HG03565 (cell line): Measurements from ENCODE around the gene NAALADL2.
"Not testable (repeated sequence)": the region's sequence is repeated elsewhere in the genome, so short reads cannot be mapped to it uniquely, and the experiment has no call there.

Experiments
- ATAC-seq: cut with Tn5 transposase; IDR thresholded peaks from one replicate; pipeline ENCODE4 v1.9.1; 2021; ENCODE audit warnings: mild to moderate bottlenecking, moderate library complexity; ENCODE audit not compliant: unreplicated experiment

Gene NAALADL2

DNA sequence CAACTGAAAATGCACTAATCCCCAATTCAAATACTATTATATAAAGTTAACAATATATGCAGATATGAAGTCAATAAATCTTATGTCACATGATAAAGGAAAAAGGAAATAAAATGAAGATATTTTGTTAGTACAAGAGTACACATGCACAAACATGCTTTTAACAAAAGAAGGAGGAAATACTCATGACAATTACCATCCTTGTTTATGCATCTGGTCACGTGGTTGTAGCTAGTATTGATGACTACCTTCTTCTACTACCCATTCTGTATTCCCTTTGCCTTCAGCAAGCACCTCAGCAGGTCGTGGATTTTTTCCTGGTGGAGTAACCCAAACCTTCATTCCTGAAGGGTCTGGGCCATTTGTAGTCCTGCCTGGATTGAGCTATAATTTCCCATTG, 669.6 kb downstream of the NAALADL2 start:
- ATAC-seq = not testable (repeated sequence)

DNA sequence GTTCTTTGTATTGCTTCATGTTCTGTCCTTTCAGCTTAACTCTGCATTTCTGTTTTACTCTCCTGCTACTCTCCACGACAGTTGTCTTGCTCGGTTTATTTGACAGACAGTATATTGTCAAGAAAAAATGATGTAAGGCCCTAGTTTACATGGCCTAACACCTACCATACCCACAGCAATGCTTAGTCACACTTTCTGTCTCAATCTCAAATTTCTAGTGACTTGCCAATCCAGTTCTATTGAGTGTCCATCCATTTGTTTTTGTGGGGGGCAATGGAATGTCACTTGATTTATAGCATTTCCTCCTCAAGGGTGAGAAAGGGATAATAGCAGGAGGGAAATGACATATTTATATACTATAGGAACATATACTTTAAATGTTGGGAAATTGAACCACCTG, 676.2 kb downstream of the NAALADL2 start:
- no peak for ATAC-seq

DNA sequence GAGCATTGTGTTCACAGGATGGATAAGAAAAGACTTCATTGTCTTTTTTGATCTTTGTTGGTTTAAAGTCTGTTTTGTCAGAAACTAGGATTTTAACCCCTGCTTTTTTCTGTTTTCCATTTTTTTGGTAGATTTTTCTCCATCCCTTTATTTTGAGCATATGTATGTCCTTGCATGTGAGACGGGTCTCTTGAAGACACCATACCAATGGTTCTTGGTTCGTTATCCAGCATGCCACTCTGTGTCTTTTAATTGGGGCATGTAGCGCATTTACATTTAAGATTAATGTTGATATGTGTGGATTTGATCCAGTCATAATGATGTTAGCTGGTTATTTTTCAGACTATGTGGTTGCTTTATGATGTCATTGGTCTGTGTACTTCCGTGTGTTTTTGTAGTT, 687.0 kb downstream of the NAALADL2 start:
- ATAC-seq = no peak

DNA sequence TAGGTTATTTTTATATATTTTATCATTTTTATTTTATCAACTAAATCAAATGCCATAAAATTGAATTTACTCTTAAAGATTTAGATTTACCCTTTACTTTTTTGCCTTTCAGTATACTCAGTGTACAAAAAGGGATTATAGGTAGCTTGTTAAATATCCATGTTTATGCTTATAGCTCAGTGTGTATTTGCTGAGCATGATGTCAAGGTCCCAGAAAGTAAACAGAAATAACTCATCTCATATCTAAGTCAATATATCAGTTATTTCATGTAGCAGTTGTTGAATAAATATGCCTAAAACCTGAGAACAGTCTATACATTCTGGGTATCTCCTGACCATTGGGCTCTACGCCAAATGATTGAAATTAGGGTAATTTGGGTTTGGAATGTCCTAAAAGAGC, 693.8 kb downstream of the NAALADL2 start:
- ATAC-seq = no peak

DNA sequence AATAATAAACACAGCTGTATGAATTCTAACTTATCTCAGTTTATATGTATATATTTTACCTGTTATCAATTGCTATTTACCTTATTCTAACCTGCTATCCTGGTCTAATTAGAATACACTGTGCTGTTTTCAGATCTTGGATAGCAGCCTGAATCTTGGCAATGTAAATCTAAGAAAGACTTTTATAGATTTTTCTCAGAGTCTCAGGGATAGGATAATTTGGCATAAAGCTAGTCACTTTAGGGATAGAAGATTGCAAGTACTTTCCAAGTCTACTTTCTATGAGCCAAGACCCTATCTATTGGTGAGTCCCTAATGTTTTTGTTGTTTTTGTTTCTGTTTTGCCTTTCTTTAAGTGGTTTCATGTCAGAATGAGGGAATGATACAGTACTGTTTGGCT, 695.7 kb downstream of the NAALADL2 start:
- ATAC-seq = no peak

DNA sequence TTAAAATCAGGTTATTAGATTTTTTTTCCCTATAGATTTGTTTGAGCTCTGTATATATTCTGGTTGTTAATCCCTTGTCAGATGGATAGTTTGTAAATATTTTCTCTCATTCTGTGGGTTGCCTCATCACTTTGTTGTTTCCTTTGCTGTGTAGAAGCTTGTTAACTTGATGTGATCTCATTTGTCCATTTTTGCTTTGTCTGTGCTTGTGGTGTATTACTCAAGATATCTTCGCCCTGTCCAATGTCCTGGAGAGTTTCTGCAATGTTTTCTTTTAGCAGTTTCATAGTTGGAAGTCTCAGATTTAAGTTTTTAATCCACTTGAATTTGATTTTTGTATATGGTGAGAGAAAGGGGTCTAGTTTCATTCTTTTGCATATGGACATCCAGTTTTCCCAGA, 699.1 kb downstream of the NAALADL2 start:
- ATAC-seq = no peak

DNA sequence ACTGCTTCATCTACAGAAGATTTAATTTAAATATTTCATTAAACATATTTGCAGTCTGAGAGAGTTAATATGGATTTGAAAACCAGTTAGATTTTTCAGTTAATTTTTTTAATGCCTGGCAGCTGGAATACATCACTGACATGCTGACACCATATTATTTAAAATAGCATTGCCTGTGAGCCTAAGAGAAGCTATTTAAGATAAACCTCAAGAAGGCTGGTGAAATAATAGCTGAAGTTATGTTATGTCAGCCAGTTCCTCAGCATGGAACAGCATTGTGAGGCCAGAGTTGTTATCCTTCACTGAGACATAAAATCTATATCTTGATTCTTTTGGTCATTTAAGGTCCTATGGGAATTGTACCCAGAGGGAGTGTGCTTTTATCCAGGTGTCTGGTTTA, 705.2 kb downstream of the NAALADL2 start:
- no peak for ATAC-seq

DNA sequence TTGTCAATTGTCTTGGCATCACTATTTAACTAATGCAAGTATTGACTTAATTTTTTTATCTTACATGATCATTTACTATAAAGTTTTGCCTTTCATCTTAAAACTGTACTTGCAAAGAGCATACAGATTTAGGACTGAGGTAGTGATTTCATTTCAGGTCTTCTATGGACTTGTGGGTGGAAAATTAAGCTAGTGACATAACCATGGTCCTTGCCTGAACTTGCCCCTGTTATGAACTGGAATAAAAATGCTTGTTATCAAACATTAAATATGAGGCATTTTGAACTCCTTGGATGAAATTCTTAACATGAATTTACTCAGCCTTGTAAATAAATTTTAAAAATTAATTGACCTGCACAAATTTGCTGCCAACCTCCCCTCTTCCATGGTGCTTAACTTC, 712.0 kb downstream of the NAALADL2 start:
- no peak for ATAC-seq

DNA sequence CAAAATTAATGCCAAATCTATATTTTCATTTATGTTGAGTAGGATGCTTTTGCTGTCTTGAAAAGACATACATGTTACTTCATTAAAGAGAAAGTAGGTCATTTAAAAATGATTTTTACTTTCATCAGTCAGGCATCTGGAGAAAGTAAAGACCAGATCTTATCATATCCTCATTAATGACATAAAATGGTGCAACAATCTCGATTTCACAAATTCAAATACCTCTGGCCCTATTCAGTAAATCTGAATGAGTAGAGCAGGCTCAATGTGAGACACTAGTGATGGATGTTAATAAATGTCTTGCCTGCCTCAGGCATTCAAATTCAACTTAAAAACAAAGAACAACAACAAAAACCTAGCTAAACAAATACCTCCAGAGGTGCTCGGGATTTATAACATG, 714.1 kb downstream of the NAALADL2 start:
- ATAC-seq = no peak

DNA sequence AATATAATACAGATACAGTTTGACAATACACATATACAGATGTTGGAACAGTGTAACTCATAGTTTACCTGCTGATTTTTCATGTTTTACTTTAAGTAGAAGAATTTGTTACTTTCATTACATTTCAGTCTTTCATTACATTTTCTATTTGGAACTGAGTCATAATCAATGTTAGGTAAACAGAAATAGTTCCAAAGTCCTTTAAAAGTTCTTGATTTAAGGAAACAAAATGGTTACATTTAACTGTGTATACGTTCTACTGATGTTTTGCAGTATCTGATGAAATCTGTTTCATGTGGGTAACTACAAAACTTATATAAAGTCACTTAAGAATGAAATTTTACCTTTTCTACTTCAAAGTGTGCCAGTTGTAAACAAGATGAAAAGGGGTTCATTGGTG, 721.2 kb downstream of the NAALADL2 start:
- no peak for ATAC-seq

DNA sequence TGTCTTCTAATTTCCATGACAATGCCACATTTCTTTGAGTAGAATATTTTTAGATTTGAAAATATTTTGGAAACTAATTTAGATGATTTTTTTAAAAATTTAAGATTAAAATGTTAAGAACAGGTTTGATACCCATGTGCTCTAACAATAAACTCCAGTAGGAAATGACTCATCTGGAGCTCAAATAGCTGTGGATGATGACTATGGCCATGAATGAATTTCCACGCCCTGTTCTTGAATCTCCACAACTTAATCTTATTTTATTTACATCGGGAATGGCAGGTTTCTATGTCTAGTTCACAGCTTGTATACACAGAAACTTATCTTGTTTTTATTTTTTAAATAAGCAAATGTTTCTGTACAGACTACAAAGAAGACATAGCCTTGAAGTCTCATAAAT, 726.8 kb downstream of the NAALADL2 start:
- no peak for ATAC-seq

DNA sequence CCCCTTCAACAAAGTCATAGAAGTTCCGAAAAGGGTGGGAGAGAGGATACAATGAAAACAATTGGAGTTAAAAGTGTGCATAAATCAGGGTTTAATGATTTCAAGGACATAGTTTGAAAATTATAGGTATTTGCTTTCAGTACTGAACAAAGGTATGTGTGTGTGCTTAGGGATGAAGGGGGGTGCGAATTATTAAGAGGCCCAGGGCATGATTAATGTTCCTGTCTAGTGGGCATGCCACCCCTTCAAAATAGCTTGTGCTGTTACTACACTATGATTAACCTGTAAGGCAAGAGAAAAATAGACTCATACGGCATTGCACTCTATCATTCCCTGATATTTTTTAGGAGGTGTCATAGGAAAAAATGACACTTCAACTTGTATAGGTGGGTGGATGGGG, 731.6 kb downstream of the NAALADL2 start:
- ATAC-seq = no peak

DNA sequence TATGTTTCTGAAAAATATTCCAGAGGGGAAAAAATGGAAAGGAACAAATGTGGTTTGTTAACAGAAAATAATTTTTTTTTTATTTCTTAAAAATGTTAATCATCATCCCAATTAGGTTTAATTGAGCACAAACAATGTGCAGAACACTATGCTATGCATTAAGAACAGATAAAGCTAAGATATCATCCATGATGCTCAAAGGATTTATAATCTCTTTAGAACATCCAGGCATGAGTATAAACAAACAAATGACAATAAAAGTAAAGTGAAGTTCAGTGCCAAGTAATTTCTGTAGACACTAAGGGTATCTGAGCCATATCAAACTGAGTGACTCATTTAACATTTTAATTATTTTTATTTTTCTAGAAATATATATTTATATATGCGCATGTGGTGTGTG, 732.2 kb downstream of the NAALADL2 start:
- no peak for ATAC-seq

DNA sequence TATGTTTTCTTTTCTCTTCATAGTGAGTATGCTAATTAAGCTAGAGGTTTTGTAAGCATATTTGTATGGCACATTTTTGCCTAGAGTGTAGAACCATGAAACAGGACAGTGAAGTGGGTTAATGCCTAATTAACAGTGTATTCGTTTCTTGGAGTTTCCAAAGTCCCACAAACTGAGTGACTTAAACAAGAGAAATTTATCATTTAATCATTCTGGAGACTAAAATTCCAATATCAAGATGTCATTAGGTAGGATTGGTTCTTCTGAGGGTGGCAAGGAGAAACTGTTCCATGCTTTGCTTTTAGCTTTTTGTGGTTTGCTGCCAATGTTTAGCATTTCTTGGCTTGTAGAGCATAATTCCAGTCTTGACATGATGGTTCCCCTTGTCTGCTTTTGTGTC, 734.2 kb downstream of the NAALADL2 start:
- no peak for ATAC-seq

DNA sequence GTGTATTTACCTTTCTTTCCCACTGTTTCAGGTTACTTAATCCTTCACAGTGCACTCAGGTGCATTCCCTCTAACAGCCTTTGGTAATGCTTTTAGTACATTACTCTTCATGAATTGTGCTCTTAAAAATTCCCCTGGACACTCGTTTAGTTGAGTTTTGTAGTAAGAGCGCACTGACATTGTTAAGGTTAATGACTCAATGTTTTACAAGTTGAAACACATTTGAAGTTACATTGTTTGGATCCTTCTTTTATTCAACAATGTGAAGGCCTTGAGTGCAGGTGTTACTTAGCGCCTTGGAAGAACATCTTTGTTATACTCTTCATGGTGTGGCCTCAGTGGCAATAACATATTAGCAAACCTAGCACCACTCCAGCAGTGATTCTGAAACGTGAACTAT, 739.6 kb downstream of the NAALADL2 start:
- ATAC-seq = no peak

DNA sequence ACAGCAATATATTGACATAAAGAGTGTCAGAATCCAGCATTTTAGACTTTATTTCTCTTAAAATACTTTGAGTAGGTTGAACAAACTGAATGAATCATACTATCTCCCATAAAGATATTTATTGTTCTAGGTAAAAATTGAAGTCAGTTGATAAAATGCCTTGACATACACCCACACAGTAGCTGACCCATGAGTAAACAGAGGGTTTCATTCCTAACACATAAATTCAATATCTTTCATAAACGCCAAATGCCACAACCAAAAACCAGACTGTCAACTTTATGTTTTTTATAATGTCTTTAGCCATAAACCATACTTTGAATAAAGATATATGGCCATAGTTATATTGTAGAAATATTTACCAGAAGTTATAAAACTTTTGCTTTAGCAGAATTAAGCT, 742.4 kb downstream of the NAALADL2 start:
- no peak for ATAC-seq

DNA sequence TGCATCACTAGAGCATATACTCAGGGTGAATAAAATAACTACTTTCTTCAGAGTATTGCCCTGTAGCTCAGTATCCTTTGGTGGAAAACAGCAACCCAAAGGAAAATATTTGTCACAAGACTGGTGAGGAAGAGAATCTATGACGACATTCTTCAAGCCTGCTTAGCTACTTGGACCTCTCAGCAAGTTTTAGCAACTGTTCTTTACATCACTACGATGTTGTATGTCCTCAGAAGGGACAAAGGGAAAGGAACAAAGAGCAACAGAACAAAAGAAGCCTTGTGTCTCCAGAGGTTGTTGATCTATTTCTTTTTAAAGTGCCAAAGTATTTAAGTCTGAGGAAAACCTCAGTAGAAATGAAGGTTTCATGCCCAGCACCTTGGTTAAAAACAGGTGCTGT, 746.7 kb downstream of the NAALADL2 start:
- no peak for ATAC-seq

DNA sequence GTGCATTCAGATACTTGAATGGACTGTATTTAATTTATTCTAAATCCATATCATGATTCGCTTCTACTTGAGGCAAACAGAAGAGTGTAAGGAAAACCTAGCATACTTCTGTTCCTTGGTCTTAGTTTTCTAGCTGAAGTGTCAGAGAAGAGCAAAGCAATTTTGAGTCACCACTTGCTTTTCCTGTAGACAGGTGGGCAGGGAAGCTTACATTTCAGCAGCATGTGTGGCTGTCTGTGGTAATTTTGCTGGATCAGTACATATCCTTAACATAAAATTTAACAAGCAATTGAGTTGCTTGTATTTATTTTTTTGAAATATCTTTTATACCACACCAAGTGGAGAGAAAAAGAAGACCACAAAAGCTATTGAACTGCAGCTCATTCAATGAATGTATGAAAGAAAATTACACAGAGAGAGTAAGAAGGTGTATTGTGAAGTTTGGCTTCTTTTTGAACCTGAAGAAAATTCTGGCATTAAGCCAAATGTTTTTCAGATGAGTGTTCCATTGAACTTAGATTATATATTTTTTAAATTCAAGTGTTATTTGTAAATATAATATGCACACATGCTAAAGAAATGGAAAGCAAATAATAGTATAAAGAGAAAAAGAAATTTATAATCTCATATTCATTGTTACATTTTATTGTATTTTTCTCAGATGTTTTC, 747.6 kb downstream of the NAALADL2 start:
- no peak for ATAC-seq

DNA sequence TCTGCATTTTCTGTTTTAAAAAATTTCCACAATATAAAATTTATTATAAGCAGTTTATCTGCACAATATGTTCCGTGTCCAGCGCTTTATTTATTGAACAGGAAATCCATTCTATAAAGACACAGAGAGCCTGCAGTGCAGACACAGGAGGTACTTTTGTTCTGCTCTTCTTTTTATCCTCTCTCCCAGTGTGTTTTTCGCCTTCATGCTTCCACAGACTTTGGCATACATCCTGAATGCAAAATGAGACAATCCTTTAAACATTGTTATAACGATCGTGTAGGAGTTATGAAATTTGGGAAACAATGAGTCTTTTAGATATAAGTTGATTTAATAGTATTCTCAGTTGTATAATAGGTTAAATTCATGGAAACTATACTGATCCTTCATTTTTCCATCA, 749.2 kb downstream of the NAALADL2 start:
- ATAC-seq = no peak

DNA sequence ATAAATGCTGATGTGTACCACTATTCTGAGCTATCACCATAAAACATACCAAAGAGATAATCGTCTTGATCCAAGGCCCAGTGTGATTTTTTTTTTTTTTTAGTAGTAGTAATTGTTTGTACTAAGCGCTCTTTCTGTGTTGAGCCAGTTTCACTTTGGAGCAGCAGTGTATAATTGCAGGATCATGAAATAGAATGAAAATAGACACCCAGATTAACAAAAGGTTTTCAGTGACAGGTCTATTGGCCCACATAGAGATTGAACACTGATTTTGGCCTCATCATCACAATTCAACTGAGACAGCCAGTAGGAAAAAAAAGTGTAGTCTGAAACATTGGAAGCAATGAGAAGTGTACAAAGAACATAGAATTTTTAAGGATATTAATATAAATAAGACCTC, 749.8 kb downstream of the NAALADL2 start:
- no peak for ATAC-seq

DNA sequence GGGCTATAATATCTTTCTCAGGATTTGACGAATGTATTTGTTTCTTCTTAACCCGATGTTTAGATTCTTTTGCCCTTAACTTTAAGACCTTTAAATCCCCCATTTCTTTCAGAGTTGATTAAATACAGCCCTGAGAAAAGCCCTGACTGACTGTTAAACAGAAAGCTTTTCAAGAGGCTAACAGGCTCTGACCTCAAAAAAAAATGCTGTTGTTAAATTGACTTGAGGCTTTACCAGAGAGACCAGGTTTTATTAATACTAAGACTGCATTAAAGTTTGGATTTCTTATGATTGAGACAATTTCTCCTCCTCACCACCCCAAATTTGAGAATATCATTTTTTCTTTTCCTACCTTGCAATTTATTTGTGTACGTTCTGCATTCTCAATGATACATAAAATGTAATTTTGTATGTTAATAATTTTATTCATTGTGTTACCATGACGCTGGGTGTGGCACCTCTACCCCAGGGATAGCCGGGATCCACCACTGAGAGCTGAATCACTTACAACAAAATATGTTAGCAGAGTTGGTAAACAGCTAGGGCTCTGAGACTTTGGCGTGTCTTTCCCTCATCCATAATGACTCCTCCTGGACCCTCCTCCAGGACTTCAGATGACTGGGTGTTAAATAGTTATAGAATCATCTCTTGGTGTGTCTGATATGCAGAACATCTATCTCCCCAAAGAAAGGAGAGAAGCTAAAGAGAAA, 753.5 kb downstream of the NAALADL2 start:
- no peak for ATAC-seq

DNA sequence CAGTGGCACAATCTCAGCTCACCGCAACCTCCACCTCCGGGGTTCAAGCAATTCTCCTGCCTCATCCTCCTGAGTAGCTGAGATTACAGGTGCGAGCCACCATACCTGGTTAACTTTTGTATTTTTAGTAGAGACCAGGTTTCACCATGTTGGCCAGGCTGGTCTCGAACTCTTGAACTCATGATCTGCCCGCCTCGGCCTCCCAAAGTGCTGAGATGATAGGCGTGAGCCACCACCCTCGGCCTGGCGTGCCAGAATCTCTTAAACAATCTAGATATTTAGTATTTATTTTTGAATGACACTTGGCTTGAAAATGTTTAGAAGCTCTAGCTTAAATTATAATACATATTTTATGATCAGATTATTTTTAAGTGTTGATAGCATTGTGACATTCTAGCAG, 755.0 kb downstream of the NAALADL2 start:
- ATAC-seq = not testable (repeated sequence)

DNA sequence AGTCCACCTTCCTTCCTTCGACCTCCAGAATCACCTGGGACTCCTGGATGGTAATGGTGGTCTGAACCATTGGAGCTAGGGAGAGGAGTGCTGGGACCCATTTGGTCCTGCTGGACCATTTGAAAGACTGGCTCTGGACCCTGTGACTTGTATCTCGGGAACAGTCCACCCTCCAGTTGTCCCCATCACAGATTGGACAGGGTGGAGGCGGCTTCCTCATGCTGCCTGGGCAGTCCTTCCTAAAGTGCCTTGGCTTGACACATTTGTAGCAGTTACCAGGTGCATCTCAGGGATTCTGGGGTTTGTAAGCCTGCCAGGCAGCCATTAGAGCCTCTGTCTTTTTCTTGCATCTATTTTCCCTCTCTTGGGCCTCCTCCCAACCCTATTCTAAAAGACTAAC, 758.1 kb downstream of the NAALADL2 start:
- ATAC-seq = no peak
